CD4-positive, alpha-beta T cell treated with Interleukin-10 for 1 hour (primary cell): ENCODE measurements around the gene ASMT.
"Not testable (repeated sequence)": the region's sequence is repeated elsewhere in the genome, so short reads cannot be mapped to it uniquely, and the experiment has no call there.

Experiments
- DNase-seq: peaks from one replicate; pipeline ENCODE4 v3.0.0-alpha.2; 2020

ASMT gene, protein sequence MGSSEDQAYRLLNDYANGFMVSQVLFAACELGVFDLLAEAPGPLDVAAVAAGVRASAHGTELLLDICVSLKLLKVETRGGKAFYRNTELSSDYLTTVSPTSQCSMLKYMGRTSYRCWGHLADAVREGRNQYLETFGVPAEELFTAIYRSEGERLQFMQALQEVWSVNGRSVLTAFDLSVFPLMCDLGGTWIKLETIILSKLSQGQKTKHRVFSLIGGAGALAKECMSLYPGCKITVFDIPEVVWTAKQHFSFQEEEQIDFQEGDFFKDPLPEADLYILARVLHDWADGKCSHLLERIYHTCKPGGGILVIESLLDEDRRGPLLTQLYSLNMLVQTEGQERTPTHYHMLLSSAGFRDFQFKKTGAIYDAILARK

GRCh38 chrX:1614927-1615326 lies at the start of gene ASMT:
Gene ASMT (plus strand): TSS chrX:1615059. CDS start chrX:1615200, 141 bp downstream.
- DNase-seq = no peak

- not testable (repeated sequence) for DNase-seq
Measured at GRCh38 chrX:1574181-1574580, 40.7 kb upstream of the ASMT start.

DNA sequence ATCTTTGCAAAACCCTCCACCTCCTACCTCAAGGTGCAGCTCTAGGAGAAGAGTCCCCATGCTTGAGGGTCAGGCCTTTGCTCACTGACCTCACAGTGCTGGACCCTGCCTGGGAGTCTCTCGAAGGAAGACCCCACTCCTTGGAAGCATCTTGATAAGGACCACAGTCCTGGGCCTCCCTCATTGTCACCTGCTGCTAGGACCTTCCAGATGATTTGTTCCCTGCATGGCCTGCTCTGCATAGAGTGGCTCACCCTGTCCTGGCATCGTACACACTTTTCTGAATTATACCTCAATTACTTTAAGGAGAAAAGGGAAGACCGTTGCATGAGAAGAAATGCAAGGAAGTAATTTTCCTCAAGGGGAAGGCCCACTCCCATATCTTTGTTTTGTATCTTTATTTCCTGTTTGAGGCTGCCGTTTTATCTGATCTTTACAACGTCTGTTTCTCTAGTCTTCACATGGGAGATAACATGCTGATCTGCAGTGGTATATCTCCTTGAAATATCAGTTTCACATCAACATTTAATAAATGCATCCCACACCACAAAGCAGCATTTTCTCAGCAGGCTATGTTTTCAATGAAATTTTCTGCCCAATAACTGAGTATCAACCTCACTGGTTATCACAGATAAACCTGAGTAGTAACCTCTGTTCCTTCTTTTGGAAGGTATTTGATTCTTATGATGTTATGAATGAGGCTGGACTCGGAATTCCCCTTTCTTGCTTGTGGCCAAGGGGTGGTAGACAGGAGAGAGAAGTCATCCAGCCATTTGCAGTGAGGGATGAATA lies 38.5 kb upstream of the ASMT start:
- DNase-seq = peak; percentile 53

- no peak for DNase-seq
Measured at GRCh38 chrX:1577845-1578244, 37.0 kb upstream of the ASMT start.

DNA sequence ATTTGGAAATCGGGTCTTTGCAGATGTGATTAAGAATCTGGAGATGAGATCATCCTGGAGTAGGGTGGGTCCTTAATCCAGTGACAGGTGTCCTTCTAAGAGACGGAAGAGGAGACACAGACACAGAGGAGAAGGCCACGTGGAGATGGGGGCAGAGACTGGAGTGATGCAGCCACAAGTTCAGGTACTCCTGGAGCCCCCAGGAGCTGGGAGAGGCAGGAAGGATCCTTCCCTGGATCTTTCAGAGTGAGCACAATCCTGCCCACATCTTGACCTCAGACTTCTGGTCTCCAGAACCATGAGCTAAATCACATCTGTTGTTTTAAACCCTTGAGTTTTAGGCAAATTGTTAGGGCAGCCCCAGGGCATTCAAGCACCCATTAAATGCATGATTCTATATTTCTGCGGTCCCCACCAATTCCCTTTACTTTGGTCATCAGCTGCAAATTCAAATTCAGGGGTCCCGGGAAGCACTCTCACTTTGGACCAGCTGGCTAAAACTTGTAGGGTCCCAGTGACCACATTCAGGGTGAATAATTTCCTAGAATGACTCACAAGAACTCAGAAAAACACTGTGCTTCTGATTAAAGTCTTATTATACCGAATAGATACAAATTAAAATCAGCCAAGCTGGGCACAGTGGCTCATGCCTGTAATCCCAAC lies 36.2 kb upstream of the ASMT start:
- DNase-seq = no peak

- peak; percentile 83 for DNase-seq
Measured at GRCh38 chrX:1581132-1581531, 33.7 kb upstream of the ASMT start.

GRCh38 chrX:1582686-1583437 lies 32.0 kb upstream of the ASMT start:
- DNase-seq = peak; percentile 68

- no peak for DNase-seq
Measured at GRCh38 chrX:1584237-1585011, 30.4 kb upstream of the ASMT start.

DNA sequence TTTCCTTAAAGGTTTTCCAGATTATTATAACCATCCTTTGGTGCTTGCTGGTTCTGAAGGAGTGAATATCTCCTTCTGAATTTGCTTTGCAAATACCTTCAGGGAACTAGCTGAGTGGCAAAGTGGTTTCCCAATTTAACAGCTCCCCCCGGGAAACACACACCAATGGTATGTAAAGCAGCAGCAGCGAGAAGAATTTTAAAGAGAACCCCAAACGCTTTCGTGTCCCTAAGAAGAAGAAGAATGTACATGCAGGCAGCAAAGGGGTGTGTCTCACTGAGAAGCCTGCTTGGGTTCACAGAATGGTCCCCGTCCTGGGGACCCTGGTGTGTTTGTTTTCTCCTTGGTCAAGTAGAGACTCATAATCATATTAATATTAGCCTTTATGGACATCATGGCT lies 27.7 kb upstream of the ASMT start:
- DNase-seq = no peak

- DNase-seq = no peak
Measured at GRCh38 chrX:1589356-1590130, 25.3 kb upstream of the ASMT start.

- DNase-seq = peak; percentile 98
Measured at GRCh38 chrX:1591102-1591862, 23.6 kb upstream of the ASMT start, which contains the start of gene AKAP17A. Gene AKAP17A (plus strand): TSS chrX:1591604. CDS start chrX:1593463, 1,859 bp downstream.

DNA sequence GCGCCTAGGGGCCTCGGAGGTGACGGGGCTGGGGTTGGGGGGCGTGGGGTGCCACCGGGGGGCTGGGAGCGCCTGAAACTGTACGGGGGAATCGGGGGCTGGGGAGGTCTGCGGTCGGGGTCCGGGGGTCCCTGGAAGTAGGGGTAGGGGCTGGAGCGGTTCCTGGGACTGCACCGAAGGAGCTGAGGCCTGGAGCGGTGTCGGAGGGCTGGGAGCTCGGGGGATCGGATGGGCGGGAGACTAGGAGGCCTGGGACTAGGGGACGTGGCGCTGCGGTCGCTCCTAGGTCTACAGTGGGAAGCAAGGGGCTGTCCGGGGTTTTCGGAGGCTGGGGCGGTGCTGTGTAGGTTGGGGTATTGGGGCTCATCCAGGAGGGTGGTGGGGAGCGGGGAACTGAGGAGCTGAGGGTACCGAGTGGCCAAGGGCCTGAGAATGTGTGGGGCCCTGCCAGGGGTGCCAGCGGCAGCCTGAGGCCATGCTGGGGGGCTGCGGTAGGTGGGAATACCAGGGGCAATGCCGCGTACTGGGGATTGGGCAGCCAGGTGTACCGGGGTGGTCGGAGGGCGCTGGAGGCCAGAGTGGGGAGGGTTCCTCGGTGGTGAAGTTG lies 22.9 kb upstream of the ASMT start:
- peak; percentile 10 for DNase-seq

- peak; percentile 26 for DNase-seq
Measured at GRCh38 chrX:1592470-1593142, 22.3 kb upstream of the ASMT start.

DNA sequence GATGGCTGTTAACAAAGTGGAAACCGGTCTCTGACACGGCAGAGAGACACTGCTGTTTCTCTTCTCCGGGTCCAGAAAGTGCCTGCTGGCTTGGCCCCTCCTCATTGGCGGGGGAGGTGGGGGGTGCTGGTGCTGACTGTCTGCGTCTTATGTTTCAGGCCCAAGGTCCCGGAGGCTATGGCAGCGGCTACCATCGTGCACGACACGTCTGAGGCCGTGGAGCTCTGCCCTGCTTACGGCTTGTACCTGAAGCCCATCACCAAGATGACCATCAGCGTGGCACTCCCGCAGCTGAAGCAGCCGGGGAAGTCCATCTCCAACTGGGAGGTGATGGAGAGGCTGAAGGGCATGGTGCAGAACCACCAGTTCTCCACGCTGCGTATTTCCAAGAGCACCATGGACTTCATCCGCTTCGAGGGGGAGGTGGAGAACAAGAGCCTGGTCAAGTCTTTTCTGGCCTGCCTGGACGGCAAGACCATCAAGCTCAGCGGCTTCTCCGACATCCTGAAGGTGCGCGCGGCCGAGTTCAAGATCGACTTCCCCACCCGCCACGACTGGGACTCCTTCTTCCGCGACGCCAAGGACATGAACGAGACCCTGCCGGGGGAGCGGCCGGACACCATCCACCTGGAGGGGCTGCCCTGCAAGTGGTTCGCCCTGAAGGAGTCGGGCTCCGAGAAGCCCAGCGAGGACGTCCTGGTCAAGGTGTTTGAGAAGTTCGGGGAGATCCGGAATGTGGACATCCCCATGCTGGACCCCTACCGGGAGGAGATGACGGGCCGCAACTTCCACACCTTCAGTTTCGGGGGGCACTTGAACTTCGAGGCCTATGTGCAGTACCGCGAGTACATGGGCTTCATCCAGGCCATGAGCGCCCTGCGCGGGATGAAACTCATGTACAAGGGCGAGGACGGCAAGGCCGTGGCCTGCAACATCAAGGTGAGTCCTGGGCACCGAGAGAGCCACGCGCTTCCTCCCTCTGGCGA lies 21.3 kb upstream of the ASMT start:
- DNase-seq = no peak

GRCh38 chrX:1595711-1596060 lies 19.2 kb upstream of the ASMT start:
- DNase-seq = no peak

- no peak for DNase-seq
Measured at GRCh38 chrX:1596676-1597344, 18.0 kb upstream of the ASMT start.

DNA sequence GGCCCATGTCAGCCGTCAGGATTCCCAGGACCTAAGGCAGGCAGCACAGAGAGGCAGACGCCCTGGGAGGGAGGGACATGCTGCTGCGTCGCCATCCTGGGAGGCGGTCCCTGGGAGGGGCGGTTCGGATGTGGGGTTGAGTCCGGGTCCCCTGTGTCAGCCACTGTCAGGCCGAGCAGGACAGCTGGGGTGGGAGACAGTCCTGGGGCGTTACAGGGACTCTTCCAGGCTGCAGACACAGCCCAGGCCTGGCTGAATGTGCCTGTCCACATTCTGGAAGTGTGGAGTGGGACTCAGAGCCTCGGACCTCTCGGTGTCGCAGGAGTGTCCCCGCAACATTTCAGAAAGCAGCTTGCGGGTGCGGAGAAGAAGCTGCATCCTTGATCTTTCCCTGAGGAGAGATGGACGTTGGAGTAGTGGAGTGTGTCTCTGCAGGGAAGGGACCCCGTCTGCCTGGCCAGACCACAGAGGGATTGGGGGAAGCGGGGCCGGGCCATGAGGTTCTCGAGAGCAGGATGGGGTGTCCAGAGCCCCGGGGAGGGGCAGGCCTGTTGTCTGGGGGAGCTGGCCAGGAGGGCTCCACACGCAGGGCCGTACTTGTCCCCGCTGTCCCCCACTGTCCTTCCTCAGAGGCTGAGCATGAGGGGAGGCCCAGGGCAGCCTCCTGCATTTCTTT lies 17.4 kb upstream of the ASMT start:
- DNase-seq = no peak
